ENCODE measurements around the gene TCF7L1. TPM values are rescaled to one million over a fixed set of nuclear protein-coding genes. Genes with fewer than 3 reads are reported as not detected.
"Not testable (repeated sequence)": the region's sequence is repeated elsewhere in the genome, so short reads cannot be mapped to it uniquely, and the experiment has no call there.

The TCF7L1 gene
- total RNA-seq, 1 donor from 2014 or later: 1.3 TPM

DNA sequence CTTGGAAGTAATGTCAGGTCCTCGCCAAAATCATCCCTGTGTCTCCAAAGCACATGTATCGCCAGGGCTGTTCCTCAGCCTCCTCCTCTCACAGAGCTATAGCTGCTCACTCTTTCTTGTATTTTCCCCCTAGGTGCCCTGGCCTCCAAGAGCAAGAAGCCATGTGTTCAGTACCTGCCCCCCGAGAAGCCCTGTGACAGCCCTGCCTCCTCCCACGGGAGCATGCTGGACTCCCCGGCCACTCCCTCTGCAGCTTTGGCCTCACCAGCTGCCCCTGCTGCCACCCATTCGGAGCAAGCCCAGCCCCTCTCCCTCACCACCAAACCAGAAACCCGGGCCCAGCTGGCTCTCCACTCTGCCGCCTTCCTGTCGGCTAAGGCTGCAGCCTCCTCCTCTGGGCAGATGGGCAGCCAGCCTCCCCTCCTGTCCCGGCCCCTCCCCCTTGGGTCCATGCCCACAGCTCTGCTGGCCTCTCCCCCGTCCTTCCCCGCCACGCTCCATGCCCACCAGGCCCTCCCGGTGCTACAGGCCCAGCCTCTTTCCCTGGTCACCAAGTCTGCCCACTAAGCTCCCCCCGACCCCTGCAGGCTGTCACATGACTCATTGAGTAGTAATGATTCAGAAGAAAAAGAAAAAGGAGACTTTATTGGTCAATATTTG lies 175.8 kb downstream of the TCF7L1 start:
- FAIRE-seq: no peak
- H3K4me3 ChIP-seq (ENCODE audit: low read depth, low read length): no peak overlapping the region
- H3K27me3 ChIP-seq (ENCODE audit: control insufficient read depth, insufficient read depth, low read length): no peaks in the 10 kb centered on the region

DNA sequence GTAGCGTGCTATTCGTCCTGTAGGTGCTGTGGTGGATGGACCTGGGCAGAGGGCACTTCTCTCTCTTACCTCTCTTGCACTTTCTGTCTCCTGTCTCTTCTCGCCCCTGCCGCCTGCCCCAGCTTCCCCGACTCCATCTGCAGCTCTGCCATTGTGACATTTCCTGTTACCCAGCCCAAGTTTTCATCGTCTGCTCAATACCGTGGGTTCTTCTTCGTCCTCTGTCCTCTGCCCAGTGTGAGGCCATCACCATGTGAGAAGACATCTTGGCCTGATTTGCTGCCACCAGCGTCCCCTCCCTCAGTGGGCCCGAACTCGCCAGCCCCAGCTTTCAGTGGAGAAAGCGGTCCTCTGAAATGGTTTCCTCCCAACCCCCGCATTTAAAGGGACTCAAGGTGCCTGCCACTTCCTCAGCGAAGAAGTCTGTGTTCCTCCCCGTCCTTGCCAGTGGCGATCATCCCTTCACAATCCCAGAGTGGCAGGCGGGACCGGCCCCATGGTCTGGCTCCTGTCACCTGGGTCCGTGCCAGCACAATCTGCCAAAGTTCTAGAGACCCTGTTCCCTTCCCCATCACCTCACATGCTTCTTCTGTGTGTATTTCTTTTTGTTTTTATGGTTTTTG lies 176.6 kb downstream of the TCF7L1 start:
- no peaks in the 10 kb centered on the region for H3K27me3 ChIP-seq (ENCODE audit: control insufficient read depth, insufficient read depth, low read length)
- FAIRE-seq: no peak
- DNase-seq (ENCODE audit: low read depth): no peak
- TF ChIP-seq, protein P1, sequence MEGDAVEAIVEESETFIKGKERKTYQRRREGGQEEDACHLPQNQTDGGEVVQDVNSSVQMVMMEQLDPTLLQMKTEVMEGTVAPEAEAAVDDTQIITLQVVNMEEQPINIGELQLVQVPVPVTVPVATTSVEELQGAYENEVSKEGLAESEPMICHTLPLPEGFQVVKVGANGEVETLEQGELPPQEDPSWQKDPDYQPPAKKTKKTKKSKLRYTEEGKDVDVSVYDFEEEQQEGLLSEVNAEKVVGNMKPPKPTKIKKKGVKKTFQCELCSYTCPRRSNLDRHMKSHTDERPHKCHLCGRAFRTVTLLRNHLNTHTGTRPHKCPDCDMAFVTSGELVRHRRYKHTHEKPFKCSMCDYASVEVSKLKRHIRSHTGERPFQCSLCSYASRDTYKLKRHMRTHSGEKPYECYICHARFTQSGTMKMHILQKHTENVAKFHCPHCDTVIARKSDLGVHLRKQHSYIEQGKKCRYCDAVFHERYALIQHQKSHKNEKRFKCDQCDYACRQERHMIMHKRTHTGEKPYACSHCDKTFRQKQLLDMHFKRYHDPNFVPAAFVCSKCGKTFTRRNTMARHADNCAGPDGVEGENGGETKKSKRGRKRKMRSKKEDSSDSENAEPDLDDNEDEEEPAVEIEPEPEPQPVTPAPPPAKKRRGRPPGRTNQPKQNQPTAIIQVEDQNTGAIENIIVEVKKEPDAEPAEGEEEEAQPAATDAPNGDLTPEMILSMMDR (IDR thresholded peaks at IDR 0.05; ENCODE audit: insufficient read depth, low read length, severe bottlenecking): no peak
- no peak overlapping the region for H3K4me3 ChIP-seq (ENCODE audit: low read depth, low read length)
- H3K36me3 ChIP-seq (ENCODE audit: control insufficient read depth, insufficient read depth, low read length): peaks cover 17% of the 10 kb centered on the region

More for the DNA sequence above, 175.8 kb downstream of the TCF7L1 start:
- H3K36me3 ChIP-seq (ENCODE audit: control insufficient read depth, insufficient read depth, low read length): peaks cover 16% of the 10 kb centered on the region
- no peak for DNase-seq (ENCODE audit: low read depth)
- TF ChIP-seq, protein P1 (IDR thresholded peaks at IDR 0.05; ENCODE audit: insufficient read depth, low read length, severe bottlenecking): no peak

DNA sequence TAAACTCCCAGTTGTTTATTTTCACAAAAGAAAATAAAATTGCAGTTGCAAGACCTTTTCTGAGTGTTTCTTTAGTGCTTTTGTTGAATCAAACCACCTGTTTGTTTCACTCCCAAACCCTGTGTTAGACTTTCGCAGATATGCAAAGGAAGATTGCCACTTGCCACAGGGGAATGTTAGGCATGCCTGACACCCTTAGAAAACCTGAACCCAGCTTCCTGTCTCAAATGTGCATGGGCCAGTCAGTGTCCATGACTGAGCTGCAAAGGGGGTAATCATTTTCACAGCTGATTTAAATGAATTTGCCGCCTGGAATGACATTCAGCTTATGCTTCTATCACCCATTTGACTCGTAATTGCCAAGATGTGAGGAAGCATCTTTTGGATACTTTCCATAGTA lies 177.1 kb downstream of the TCF7L1 start:
- TF ChIP-seq, protein P1 (IDR thresholded peaks at IDR 0.05; ENCODE audit: insufficient read depth, low read length, severe bottlenecking): no peak
- FAIRE-seq (no peak), DNase-seq (ENCODE audit: low read depth) (no peak)
- Histone ChIP-seq H3K27me3 (ENCODE audit: control insufficient read depth, insufficient read depth, low read length) (no peaks in the 10 kb centered on the region), H3K36me3 (ENCODE audit: control insufficient read depth, insufficient read depth, low read length) (peaks cover 16% of the 10 kb centered on the region), H3K4me3 (ENCODE audit: low read depth, low read length) (no peak overlapping the region)

DNA sequence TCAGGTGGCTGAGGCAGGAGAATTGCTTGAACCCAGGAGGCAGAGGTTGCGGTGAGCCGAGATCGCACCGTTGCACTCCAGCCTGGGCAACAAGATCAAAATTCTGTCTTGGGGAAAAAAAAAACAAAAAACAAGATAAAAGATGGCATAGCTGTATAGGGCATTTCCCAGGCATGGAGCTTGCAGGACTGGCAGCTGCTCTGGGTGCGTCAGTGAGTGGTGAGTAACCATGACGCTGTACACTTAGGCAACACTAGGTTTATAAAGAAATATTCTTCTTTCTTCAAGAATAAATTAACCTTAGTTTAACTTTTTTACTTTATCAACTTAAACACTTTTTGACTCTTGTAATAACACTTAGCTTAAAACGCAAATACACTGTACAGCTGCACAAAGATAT lies 179.2 kb downstream of the TCF7L1 start:
- no peaks in the 10 kb centered on the region for H3K27me3 ChIP-seq (ENCODE audit: control insufficient read depth, insufficient read depth, low read length)
- TF ChIP-seq, protein P1 (IDR thresholded peaks at IDR 0.05; ENCODE audit: insufficient read depth, low read length, severe bottlenecking): no peak
- no peak overlapping the region for H3K4me3 ChIP-seq (ENCODE audit: low read depth, low read length)
- peaks cover 8% of the 10 kb centered on the region for H3K36me3 ChIP-seq (ENCODE audit: control insufficient read depth, insufficient read depth, low read length)
- FAIRE-seq (no peak), DNase-seq (ENCODE audit: low read depth) (peak; percentile 90)

DNA sequence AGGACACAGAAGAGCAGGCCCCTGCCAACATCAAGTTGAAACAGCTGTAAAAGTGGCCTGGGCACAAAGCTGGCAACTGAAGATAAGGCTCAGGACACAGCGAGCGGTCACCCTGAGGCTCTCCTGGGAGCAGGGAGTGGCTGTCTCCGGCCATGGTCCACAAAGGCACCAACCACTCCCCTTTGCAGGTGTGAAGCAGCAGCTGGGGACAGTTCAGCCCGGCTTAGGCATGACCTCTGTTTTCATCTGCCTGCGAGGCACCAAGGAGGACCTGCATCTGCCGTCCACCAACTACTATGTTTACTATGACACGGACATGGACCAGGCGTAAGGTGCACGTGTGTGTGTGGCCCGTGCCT lies 181.7 kb downstream of the TCF7L1 start:
- H3K4me3 ChIP-seq (ENCODE audit: low read depth, low read length): no peak overlapping the region
- DNase-seq (ENCODE audit: low read depth) (no peak), FAIRE-seq (no peak)
- no peaks in the 10 kb centered on the region for H3K27me3 ChIP-seq (ENCODE audit: control insufficient read depth, insufficient read depth, low read length)
- peaks cover 11% of the 10 kb centered on the region for H3K36me3 ChIP-seq (ENCODE audit: control insufficient read depth, insufficient read depth, low read length)
- TF ChIP-seq, protein P1 (IDR thresholded peaks at IDR 0.05; ENCODE audit: insufficient read depth, low read length, severe bottlenecking): no peak

DNA sequence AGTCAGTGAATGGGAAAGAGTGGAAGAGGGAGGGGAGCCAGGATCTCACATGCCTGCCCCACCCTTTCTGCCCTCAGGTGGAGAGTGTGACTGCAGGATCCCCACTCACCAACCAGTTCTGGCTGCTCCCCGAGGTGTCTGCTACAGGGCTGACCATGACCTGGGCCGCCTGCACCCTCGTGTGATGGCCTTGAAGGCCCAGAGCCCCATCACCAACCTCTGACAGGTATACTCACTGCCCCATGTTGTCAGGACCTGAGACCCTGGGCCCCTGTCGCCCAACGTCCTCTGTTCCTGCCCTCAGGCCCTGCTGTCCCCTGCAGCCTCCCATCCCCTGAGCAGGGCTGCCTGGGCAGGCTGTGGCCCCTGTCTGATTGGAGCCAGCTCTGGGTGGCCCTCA lies 182.7 kb downstream of the TCF7L1 start:
- not testable (repeated sequence) for DNase-seq (ENCODE audit: low read depth); H3K27me3 ChIP-seq (ENCODE audit: control insufficient read depth, insufficient read depth, low read length); FAIRE-seq; H3K4me3 ChIP-seq (ENCODE audit: low read depth, low read length)
- H3K36me3 ChIP-seq (ENCODE audit: control insufficient read depth, insufficient read depth, low read length): peaks cover 13% of the 10 kb centered on the region
